ENCODE results near the gene TPPP.
"Not testable (repeated sequence)": the region's sequence is repeated elsewhere in the genome, so short reads cannot be mapped to it uniquely, and the experiment has no call there.

The TPPP gene

DNA sequence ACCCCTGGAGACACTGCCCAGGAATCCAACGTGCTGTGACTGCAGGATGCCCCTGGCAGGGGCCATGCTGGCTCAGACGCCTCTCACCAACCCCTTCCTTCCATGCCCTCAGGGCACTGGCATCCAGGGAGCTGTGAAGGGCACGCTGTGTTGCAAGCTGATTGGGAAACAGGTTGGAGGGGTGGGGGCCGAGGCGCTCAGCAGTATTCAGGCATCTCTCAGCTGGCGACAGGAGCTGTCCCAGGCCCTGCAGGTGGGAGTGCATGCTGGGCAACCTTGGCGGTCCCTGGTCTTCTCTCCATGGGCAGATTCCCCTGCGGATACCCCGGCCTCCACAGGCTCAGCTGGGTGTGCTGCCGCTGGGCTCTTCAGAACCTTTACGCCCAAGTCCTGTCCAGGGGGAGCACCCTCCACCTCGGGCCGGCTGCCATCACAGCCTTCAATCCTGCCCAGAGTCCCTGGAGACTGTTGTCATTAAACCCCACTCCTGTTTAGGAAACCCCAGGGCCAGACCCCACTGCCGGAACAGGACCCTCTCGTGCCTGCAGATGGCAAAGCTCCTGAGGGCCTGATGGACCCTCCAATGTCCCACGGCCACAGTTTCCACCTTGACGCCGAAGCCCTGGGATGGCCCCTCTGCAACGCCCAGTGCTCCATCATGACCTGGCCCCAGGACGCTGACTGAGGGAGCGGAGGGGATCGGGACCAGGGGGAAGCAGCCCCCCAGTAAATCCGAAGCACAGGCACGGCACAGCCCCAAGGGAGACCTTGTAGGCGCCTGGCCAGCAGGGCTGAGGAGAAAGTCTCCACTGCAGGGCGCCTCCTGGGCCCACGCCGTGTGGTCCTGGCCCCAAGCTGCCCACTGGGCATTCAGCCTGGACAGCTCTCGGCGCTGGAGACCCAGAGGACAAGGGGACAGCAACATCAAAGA lies 9.3 kb downstream of the TPPP start:
- Histone ChIP-seq H3K27ac (ENCODE audit: low read depth in 2 of 2, low read length in 2 of 2) (no peak overlapping the region), H3K4me1 (ENCODE audit: control insufficient read depth in 2 of 2, insufficient read depth in 2 of 2, low read length in 2 of 2) (no peaks in the 10 kb centered on the region), H3K36me3 (ENCODE audit: control insufficient read depth in 2 of 2, insufficient read depth in 2 of 2, low read length in 2 of 2) (no peaks in the 10 kb centered on the region), H3K4me3 (ENCODE audit: low read length in 2 of 2) (no peak overlapping the region), H3K9ac (ENCODE audit: low read depth in 1 of 2, low read length in 2 of 2) (no peak overlapping the region), H3K9me3 (ENCODE audit: control insufficient read depth in 2 of 2, low read length in 2 of 2) (no peaks in the 10 kb centered on the region), H3K27me3 (ENCODE audit: control insufficient read depth in 2 of 2, insufficient read depth in 2 of 2, low read length in 2 of 2) (no peaks in the 10 kb centered on the region)

GRCh38 chr5:682651-683358 lies 10.3 kb downstream of the TPPP start:
- H3K9ac ChIP-seq (ENCODE audit: low read depth in 1 of 2, low read length in 2 of 2); H3K4me1 ChIP-seq (ENCODE audit: control insufficient read depth in 2 of 2, insufficient read depth in 2 of 2, low read length in 2 of 2); H3K27me3 ChIP-seq (ENCODE audit: control insufficient read depth in 2 of 2, insufficient read depth in 2 of 2, low read length in 2 of 2); H3K4me3 ChIP-seq (ENCODE audit: low read length in 2 of 2); H3K27ac ChIP-seq (ENCODE audit: low read depth in 2 of 2, low read length in 2 of 2); H3K36me3 ChIP-seq (ENCODE audit: control insufficient read depth in 2 of 2, insufficient read depth in 2 of 2, low read length in 2 of 2); H3K9me3 ChIP-seq (ENCODE audit: control insufficient read depth in 2 of 2, low read length in 2 of 2): not testable (repeated sequence)

DNA sequence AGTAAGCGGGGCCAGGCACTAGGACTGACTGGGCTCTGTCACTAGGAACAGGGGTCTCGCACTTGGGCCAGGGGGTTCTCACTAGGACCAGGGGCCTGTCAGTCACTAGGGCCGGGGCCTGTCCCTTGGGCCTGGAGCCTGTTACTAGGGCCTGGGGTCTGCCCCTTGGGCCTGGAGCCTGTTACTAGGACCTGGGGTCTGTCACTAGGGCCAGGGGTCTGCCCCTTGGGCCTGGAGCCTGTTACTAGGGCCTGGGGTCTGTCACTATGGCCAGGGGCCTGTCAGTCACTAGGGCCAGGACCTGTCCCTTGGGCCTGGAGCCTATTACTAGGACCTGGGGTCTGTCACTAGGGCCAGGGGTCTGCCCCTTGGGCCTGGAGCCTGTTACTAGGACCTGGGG lies 10.9 kb downstream of the TPPP start:
- not testable (repeated sequence) for H3K36me3 ChIP-seq (ENCODE audit: control insufficient read depth in 2 of 2, insufficient read depth in 2 of 2, low read length in 2 of 2); H3K27ac ChIP-seq (ENCODE audit: low read depth in 2 of 2, low read length in 2 of 2); H3K4me3 ChIP-seq (ENCODE audit: low read length in 2 of 2); H3K9me3 ChIP-seq (ENCODE audit: control insufficient read depth in 2 of 2, low read length in 2 of 2); H3K9ac ChIP-seq (ENCODE audit: low read depth in 1 of 2, low read length in 2 of 2); H3K4me1 ChIP-seq (ENCODE audit: control insufficient read depth in 2 of 2, insufficient read depth in 2 of 2, low read length in 2 of 2); H3K27me3 ChIP-seq (ENCODE audit: control insufficient read depth in 2 of 2, insufficient read depth in 2 of 2, low read length in 2 of 2)

GRCh38 chr5:681317-682191 lies 11.6 kb downstream of the TPPP start:
- not testable (repeated sequence) for H3K27ac ChIP-seq (ENCODE audit: low read depth in 2 of 2, low read length in 2 of 2); H3K27me3 ChIP-seq (ENCODE audit: control insufficient read depth in 2 of 2, insufficient read depth in 2 of 2, low read length in 2 of 2); H3K4me1 ChIP-seq (ENCODE audit: control insufficient read depth in 2 of 2, insufficient read depth in 2 of 2, low read length in 2 of 2)

GRCh38 chr5:680836-681235 lies 12.3 kb downstream of the TPPP start:
- H3K4me3 ChIP-seq (ENCODE audit: low read length in 2 of 2); H3K4me1 ChIP-seq (ENCODE audit: control insufficient read depth in 2 of 2, insufficient read depth in 2 of 2, low read length in 2 of 2); H3K9ac ChIP-seq (ENCODE audit: low read depth in 1 of 2, low read length in 2 of 2); H3K27ac ChIP-seq (ENCODE audit: low read depth in 2 of 2, low read length in 2 of 2); H3K36me3 ChIP-seq (ENCODE audit: control insufficient read depth in 2 of 2, insufficient read depth in 2 of 2, low read length in 2 of 2); H3K27me3 ChIP-seq (ENCODE audit: control insufficient read depth in 2 of 2, insufficient read depth in 2 of 2, low read length in 2 of 2); H3K9me3 ChIP-seq (ENCODE audit: control insufficient read depth in 2 of 2, low read length in 2 of 2): not testable (repeated sequence)

More at GRCh38 chr5:681317-682191, 11.6 kb downstream of the TPPP start:
- H3K9ac ChIP-seq (ENCODE audit: low read depth in 1 of 2, low read length in 2 of 2); H3K36me3 ChIP-seq (ENCODE audit: control insufficient read depth in 2 of 2, insufficient read depth in 2 of 2, low read length in 2 of 2); H3K4me3 ChIP-seq (ENCODE audit: low read length in 2 of 2); H3K9me3 ChIP-seq (ENCODE audit: control insufficient read depth in 2 of 2, low read length in 2 of 2): not testable (repeated sequence)

- H3K36me3 ChIP-seq (ENCODE audit: control insufficient read depth in 2 of 2, insufficient read depth in 2 of 2, low read length in 2 of 2); H3K4me3 ChIP-seq (ENCODE audit: low read length in 2 of 2); H3K27me3 ChIP-seq (ENCODE audit: control insufficient read depth in 2 of 2, insufficient read depth in 2 of 2, low read length in 2 of 2); H3K27ac ChIP-seq (ENCODE audit: low read depth in 2 of 2, low read length in 2 of 2); H3K4me1 ChIP-seq (ENCODE audit: control insufficient read depth in 2 of 2, insufficient read depth in 2 of 2, low read length in 2 of 2); H3K9ac ChIP-seq (ENCODE audit: low read depth in 1 of 2, low read length in 2 of 2); H3K9me3 ChIP-seq (ENCODE audit: control insufficient read depth in 2 of 2, low read length in 2 of 2): not testable (repeated sequence)
These were observed 12.9 kb downstream of the TPPP start for GRCh38 chr5:680118-680795.

DNA sequence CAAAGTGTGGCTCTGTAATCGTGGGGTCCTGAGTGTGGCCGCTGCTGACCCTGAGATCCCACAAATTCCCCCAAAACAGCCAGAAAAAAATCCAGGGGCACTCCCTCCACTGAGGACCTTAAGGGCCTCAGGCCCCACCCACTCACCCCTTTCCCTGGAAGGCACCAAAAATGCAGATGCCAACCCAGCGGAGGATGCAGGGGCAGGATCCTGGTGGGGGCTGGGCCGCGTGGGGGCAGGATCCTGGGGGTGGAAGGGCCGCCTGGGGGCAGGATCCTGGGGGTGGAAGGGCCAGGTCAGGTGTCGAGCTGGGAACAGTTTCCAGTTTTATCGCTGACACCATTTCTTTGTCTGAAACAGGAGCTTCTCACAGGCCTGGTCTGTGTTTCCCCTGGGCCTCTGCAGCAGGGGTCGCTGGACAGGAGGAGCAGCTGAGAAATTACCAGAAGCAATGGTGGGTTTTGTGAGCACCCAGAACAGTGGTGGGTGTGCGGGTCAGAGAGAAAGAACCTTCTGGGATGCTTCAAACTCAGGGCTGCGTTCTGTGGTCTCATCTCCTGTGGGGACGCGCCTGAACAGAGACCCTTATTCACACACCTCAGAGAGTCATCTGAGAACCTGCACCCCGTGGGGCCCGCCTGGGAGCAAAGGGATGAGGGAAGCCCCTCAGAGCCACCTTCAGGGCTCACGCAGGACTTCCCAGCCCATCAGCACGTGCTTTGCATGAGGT lies 13.8 kb downstream of the TPPP start:
- H3K27me3 ChIP-seq (ENCODE audit: control insufficient read depth in 2 of 2, insufficient read depth in 2 of 2, low read length in 2 of 2); H3K9ac ChIP-seq (ENCODE audit: low read depth in 1 of 2, low read length in 2 of 2); H3K9me3 ChIP-seq (ENCODE audit: control insufficient read depth in 2 of 2, low read length in 2 of 2); H3K27ac ChIP-seq (ENCODE audit: low read depth in 2 of 2, low read length in 2 of 2); H3K4me3 ChIP-seq (ENCODE audit: low read length in 2 of 2); H3K36me3 ChIP-seq (ENCODE audit: control insufficient read depth in 2 of 2, insufficient read depth in 2 of 2, low read length in 2 of 2); H3K4me1 ChIP-seq (ENCODE audit: control insufficient read depth in 2 of 2, insufficient read depth in 2 of 2, low read length in 2 of 2): not testable (repeated sequence)

- not testable (repeated sequence) for H3K27ac ChIP-seq (ENCODE audit: low read depth in 2 of 2, low read length in 2 of 2); H3K4me1 ChIP-seq (ENCODE audit: control insufficient read depth in 2 of 2, insufficient read depth in 2 of 2, low read length in 2 of 2)
These were observed 14.6 kb downstream of the TPPP start for GRCh38 chr5:678521-678920.

More at GRCh38 chr5:678521-678920, 14.6 kb downstream of the TPPP start:
- H3K36me3 ChIP-seq (ENCODE audit: control insufficient read depth in 2 of 2, insufficient read depth in 2 of 2, low read length in 2 of 2); H3K9ac ChIP-seq (ENCODE audit: low read depth in 1 of 2, low read length in 2 of 2); H3K27me3 ChIP-seq (ENCODE audit: control insufficient read depth in 2 of 2, insufficient read depth in 2 of 2, low read length in 2 of 2); H3K9me3 ChIP-seq (ENCODE audit: control insufficient read depth in 2 of 2, low read length in 2 of 2); H3K4me3 ChIP-seq (ENCODE audit: low read length in 2 of 2): not testable (repeated sequence)
